Activated CD4-positive, alpha-beta T cell treated with anti-CD3 and anti-CD28 coated beads for 48 hours (primary cell): ENCODE measurements around the gene DNAJC7.

ENCODE experiments used
- DNase-seq: peaks from one replicate; pipeline ENCODE4 v3.0.0-alpha.2; 2020

DNAJC7 gene

GRCh38 chr17:41974658-41975057 is 42.6 kb downstream of the DNAJC7 start:
- no peak for DNase-seq

- no peak for DNase-seq
Measured at GRCh38 chr17:41974031-41974430, 43.2 kb downstream of the DNAJC7 start.

GRCh38 chr17:41973408-41973811 is 43.8 kb downstream of the DNAJC7 start:
- no peak for DNase-seq

- DNase-seq = no peak
Measured at GRCh38 chr17:41972571-41973407, 44.5 kb downstream of the DNAJC7 start.

- DNase-seq = no peak
Measured at GRCh38 chr17:41971721-41972523, 45.3 kb downstream of the DNAJC7 start.

GRCh38 chr17:41970901-41971331 is 46.3 kb downstream of the DNAJC7 start:
- no peak for DNase-seq

GRCh38 chr17:41968676-41969075 is 48.6 kb downstream of the DNAJC7 start:
- DNase-seq = no peak

GRCh38 chr17:41967921-41968578 is 49.2 kb downstream of the DNAJC7 start:
- no peak for DNase-seq

- DNase-seq = peak; percentile 62
Measured at GRCh38 chr17:41967141-41967920, 49.9 kb downstream of the DNAJC7 start.

- DNase-seq = peak; percentile 93
Measured at GRCh38 chr17:41966463-41967140, 50.6 kb downstream of the DNAJC7 start, which contains the start of gene CNP. Gene CNP, plus strand, starts transcription at chr17:41966795. Its CDS starts 90 bp downstream, at chr17:41966885.

GRCh38 chr17:41965694-41966462 is 51.4 kb downstream of the DNAJC7 start:
- peak; percentile 83 for DNase-seq

GRCh38 chr17:41962768-41963434 is 54.3 kb downstream of the DNAJC7 start:
- peak; percentile 81 for DNase-seq

GRCh38 chr17:41962111-41962510 is 55.1 kb downstream of the DNAJC7 start:
- no peak for DNase-seq

GRCh38 chr17:41959336-41960095 is 57.7 kb downstream of the DNAJC7 start:
- DNase-seq = no peak

- no peak for DNase-seq
Measured at GRCh38 chr17:41959030-41959335, 58.3 kb downstream of the DNAJC7 start.

GRCh38 chr17:41957869-41958439 is 59.3 kb downstream of the DNAJC7 start:
- DNase-seq = no peak

- DNase-seq = no peak
Measured at GRCh38 chr17:41957031-41957868, 60.0 kb downstream of the DNAJC7 start.

GRCh38 chr17:41956522-41956921 is 60.7 kb downstream of the DNAJC7 start:
- no peak for DNase-seq
